Suprapubic skin (tissue), 4 donors: ENCODE data around the gene HPCAL1.

ENCODE experiments used
- EP300 ChIP-seq: sonication (generic); formaldehyde crosslinking; IDR thresholded peaks from one replicate; pipeline ENCODE4 v1.6.1; 2017; ENCODE audit warnings: antibody characterized with exemption
- POLR2A ChIP-seq, 2 donors: fragments of 450-650 bp; IDR thresholded peaks; one replicate each; pipeline ENCODE4 v1.6.1; 2017; ENCODE audit warnings: antibody characterized with exemption in 2 of 2, mild to moderate bottlenecking in 2 of 2, moderate library complexity in 2 of 2
- POLR2AphosphoS5 ChIP-seq, 3 donors: sonication (generic); formaldehyde crosslinking; IDR thresholded peaks; one replicate each; pipeline ENCODE4 v1.6.1; 2017; ENCODE audit warnings: antibody characterized with exemption in 3 of 3
- TF ChIP-seq, protein P1 (sequence below), 2 donors: fragments of 200-600 bp in 1 of 2; fragments of 450-650 bp in 1 of 2; sonication (generic) in 1 of 2; IDR thresholded peaks; one replicate each; pipeline ENCODE4 v1.5.1; 2016 to 2019; ENCODE audit warnings: antibody characterized with exemption in 2 of 2, mild to moderate bottlenecking in 1 of 2, moderate library complexity in 1 of 2

DNA sequence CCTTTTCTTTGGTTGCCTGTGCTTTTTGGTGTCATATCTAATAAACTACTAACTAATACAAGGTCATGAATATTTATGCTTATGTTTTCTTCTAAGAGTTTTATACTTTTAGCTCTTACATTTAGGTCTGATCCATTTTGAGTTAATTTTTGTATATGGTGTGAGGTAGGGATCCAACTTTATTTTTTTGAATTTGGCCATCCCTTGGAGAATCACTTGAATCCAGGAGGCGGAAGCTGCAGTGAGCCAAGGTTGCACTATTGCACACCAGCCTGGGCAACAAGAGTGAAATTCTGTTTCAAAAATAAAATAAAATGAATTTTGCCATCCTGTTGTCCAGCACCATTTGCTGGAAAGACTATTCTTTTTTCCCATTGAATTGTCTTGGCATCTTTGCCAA, 8.6 kb upstream of the HPCAL1 start:
- TF ChIP-seq POLR2AphosphoS5 (IDR thresholded peaks at IDR 0.05) (no peak), EP300 (no peak), POLR2A (IDR thresholded peaks at IDR 0.05) (no peak)
- TF ChIP-seq, protein P1, sequence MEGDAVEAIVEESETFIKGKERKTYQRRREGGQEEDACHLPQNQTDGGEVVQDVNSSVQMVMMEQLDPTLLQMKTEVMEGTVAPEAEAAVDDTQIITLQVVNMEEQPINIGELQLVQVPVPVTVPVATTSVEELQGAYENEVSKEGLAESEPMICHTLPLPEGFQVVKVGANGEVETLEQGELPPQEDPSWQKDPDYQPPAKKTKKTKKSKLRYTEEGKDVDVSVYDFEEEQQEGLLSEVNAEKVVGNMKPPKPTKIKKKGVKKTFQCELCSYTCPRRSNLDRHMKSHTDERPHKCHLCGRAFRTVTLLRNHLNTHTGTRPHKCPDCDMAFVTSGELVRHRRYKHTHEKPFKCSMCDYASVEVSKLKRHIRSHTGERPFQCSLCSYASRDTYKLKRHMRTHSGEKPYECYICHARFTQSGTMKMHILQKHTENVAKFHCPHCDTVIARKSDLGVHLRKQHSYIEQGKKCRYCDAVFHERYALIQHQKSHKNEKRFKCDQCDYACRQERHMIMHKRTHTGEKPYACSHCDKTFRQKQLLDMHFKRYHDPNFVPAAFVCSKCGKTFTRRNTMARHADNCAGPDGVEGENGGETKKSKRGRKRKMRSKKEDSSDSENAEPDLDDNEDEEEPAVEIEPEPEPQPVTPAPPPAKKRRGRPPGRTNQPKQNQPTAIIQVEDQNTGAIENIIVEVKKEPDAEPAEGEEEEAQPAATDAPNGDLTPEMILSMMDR (IDR thresholded peaks at IDR 0.05) = no peak
